Ascending aorta (tissue), 2 donors: ENCODE results near the gene ZNF778. TPM values are rescaled to one million over a fixed set of nuclear protein-coding genes. Genes with fewer than 3 reads are reported as not detected.
"Not testable (repeated sequence)": the region's sequence is repeated elsewhere in the genome, so short reads cannot be mapped to it uniquely, and the experiment has no call there.

Source experiments
- DNase-seq, 2 donors: peaks; one replicate each; pipeline ENCODE4 v3.0.0-alpha.2; 2019; ENCODE audit warnings: low spot score in 2 of 2
- H3K27ac ChIP-seq, 2 donors: fragments of 200-600 bp; sonication (generic); one replicate each; pipeline ENCODE4 v1.5.1; 2016 to 2017; ENCODE audit warnings: mild to moderate bottlenecking in 1 of 2
- H3K27me3 ChIP-seq: fragments of 200-600 bp; sonication (generic); one replicate; pipeline ENCODE4 v1.5.1; 2017
- H3K36me3 ChIP-seq, 2 donors: fragments of 200-600 bp; sonication (generic); one replicate each; pipeline ENCODE4 v1.5.1; 2016
- H3K4me1 ChIP-seq, 2 donors: fragments of 200-600 bp; sonication (generic); one replicate each; pipeline ENCODE4 v1.5.1; 2016 to 2017; ENCODE audit warnings: mild to moderate bottlenecking in 1 of 2
- H3K4me3 ChIP-seq, 2 donors: fragments of 200-600 bp; sonication (generic); one replicate each; pipeline ENCODE4 v1.5.1; 2016 to 2017; ENCODE audit warnings: mild to moderate bottlenecking in 1 of 2
- H3K9me3 ChIP-seq, 2 donors: fragments of 200-600 bp; sonication (generic); one replicate each; pipeline ENCODE4 v1.5.1; 2016
- intact Hi-C: fragments of 100-400 bp; cut with DNase I; formaldehyde crosslinking; loops from one replicate; pipeline ENCODE4 v1.15.1; 2023
- total RNA-seq: library from RNA; depleted of rRNA; stranded (reverse); fragments of >200 nt; gene quantifications from one replicate; pipeline ENCODE4 v1.1.0, GENCODE V29; 2016
- TF ChIP-seq, protein P1 (sequence below), 3 experiments: fragments of 200-600 bp in 2 of 3; fragments of 450-650 bp in 1 of 3; sonication (generic) in 2 of 3; IDR thresholded peaks; one replicate each; pipeline ENCODE4 v1.5.1; 2016 to 2019; ENCODE audit warnings: antibody characterized with exemption in 3 of 3, mild to moderate bottlenecking in 1 of 3, moderate library complexity in 1 of 3

The ZNF778 gene
- total RNA-seq, 1 donor from 2014 or later = 1.5 TPM

DNA sequence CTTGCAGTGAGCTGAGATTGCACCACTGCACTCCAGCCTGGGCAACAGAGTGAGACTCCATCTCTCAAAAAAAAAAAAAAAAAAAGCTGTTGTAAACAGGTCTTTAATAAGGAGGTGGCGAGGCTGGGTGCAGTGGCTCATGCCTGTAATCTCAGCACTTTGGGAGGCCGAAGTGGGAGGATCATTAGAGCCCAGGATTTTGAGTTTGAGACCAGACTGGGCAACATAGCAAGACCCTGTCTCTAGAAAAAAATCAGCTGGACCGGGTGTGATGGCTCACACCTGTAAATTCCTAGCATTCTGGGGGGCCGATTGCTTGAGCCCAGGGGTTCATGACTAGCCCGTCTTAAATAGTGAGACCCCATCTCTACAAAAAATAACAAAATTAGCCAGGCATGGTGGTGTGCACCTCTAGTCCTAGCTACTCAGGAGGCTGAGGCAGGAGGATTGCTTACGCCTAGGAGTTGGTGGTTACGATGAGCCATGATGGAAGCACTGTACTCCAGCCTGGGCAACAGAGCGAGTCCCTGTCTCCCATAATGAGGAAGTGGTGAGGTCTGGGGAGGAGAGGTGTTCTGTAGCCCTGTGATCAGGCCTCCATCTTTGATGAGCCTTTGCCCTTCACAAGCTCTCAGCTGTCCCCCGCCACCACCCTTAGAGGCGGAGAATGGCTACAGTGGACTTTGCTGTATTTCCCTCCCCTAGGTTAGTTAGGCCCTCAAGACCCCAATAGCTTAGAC lies 36.2 kb downstream of the ZNF778 start:
- Histone ChIP-seq H3K9me3 (no peaks in the 10 kb centered on the region), H3K4me3 (no peak overlapping the region), H3K36me3 (no peaks in the 10 kb centered on the region), H3K27me3 (no peaks in the 10 kb centered on the region), H3K27ac (no peak overlapping the region), H3K4me1 (peaks cover 3 to 5% of the 10 kb centered on the region in 2 donors)
- TF ChIP-seq, protein P1, sequence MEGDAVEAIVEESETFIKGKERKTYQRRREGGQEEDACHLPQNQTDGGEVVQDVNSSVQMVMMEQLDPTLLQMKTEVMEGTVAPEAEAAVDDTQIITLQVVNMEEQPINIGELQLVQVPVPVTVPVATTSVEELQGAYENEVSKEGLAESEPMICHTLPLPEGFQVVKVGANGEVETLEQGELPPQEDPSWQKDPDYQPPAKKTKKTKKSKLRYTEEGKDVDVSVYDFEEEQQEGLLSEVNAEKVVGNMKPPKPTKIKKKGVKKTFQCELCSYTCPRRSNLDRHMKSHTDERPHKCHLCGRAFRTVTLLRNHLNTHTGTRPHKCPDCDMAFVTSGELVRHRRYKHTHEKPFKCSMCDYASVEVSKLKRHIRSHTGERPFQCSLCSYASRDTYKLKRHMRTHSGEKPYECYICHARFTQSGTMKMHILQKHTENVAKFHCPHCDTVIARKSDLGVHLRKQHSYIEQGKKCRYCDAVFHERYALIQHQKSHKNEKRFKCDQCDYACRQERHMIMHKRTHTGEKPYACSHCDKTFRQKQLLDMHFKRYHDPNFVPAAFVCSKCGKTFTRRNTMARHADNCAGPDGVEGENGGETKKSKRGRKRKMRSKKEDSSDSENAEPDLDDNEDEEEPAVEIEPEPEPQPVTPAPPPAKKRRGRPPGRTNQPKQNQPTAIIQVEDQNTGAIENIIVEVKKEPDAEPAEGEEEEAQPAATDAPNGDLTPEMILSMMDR (IDR thresholded peaks at IDR 0.05) = no peak
- no peak for DNase-seq
- intact Hi-C loops = no loop called here

DNA sequence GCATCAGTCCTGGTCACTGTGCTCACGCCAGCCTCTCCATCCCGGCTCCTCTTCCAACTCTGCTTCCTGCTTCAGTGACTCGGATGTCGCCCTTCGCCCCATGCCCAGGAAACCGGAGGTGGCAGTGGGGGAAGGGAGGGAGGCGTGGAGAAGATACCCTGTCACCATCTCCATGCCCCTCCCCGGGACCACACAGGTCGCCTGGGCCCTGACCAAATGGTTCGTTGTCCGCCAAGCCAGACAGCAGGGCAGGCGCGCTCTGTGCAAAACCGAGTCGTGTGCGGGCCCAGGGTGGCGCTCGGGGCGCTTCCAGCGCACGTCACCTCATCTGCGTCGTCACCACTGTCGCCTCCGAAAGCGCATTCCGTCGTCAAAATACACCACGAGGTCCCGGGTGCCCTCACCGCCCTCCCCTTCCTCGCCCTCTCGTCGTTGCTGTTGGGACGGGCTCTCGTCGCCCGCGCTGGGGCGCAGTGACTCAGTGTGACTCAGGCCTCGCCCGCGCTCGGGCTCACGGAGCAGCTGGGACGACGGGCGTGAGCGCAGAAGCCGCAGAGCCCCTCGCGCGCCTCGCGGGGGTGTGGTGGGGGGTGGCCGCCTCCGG lies 39.2 kb downstream of the ZNF778 start:
- DNase-seq = peak in 1 of 2 donors; percentile 84
- Histone ChIP-seq H3K4me1 (peaks cover 3 to 5% of the 10 kb centered on the region in 2 donors), H3K9me3 (no peaks in the 10 kb centered on the region), H3K27ac (no peak overlapping the region), H3K27me3 (no peaks in the 10 kb centered on the region), H3K4me3 (peak overlapping the region; percentile 40 to 49), H3K36me3 (no peaks in the 10 kb centered on the region)
- intact Hi-C loops = no loop called here
- TF ChIP-seq, protein P1 (IDR thresholded peaks at IDR 0.05) = no peak

DNA sequence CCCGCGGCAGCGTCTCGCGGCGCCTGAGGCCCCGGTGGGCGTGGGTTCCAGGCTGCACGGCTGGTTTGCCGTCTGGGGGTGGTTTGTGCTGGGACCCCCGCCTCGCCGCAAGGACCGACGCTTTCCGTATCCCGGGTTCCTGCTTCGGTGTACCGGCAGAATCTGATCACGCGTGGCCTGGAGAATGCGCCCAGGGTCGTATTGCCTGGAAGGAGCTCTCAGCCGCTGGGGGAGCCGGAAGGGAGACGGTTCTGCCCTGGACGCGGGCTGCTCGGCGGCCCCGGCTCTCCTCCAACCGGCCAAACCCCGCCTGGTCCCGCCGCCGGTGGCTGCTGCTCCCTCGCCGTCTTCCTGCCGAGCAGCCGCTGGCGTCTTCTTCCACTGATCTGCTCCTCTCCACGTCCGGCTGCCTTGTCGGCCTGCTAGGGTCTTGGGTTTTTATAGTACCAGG lies 39.8 kb downstream of the ZNF778 start:
- no peak for DNase-seq
- intact Hi-C loops = no loop called here
- TF ChIP-seq, protein P1 (IDR thresholded peaks at IDR 0.05) = no peak
- Histone ChIP-seq H3K36me3 (no peaks in the 10 kb centered on the region), H3K4me3 (peak overlapping the region; percentile 40 to 49), H3K9me3 (peaks cover 0 to 1% of the 10 kb centered on the region in 2 donors), H3K27me3 (no peaks in the 10 kb centered on the region), H3K27ac (no peak overlapping the region), H3K4me1 (peaks cover 3 to 5% of the 10 kb centered on the region in 2 donors)

DNA sequence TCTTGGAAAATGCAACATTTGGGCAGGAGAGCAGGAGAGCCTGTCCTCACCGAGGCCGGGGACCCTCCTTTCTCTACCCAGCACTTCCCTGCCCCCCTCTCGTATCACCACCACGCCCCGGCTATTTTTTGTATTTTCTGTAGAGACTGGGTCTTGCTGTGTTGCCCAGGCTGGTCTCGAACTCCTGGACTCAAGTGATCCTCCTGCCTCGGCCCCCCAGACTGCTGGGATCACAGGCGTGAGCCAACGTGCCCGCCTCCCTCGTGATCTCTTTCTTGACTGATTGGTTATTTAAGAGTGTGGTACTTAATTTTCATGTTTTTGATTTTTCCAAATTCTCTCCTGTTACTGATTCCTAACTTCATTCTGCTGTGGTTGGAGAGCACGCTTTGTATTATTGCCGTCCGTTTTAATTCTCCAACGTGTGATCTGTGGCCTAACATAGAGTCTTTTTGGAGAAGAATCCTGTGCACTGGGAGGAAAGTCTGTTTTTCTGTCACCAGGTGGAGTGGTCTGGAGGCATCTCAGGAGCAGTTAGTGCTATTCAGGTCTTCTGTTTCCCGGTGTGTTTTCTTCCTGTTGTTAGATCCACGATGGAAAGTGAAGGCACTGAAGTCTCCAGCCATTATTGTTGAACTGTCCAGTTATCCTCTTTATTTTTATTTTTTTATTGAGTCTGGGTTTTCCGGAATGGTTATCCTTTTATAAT lies 40.4 kb downstream of the ZNF778 start:
- Histone ChIP-seq H3K4me3 (peak overlapping the region; percentile 40 to 49), H3K27me3 (no peaks in the 10 kb centered on the region), H3K36me3 (no peaks in the 10 kb centered on the region), H3K4me1 (peaks cover 3 to 5% of the 10 kb centered on the region in 2 donors), H3K27ac (no peak overlapping the region), H3K9me3 (peaks cover 1 to 7% of the 10 kb centered on the region in 2 donors)
- TF ChIP-seq, protein P1 (IDR thresholded peaks at IDR 0.05) = no peak
- intact Hi-C loops = no loop called here
- no peak for DNase-seq

DNA sequence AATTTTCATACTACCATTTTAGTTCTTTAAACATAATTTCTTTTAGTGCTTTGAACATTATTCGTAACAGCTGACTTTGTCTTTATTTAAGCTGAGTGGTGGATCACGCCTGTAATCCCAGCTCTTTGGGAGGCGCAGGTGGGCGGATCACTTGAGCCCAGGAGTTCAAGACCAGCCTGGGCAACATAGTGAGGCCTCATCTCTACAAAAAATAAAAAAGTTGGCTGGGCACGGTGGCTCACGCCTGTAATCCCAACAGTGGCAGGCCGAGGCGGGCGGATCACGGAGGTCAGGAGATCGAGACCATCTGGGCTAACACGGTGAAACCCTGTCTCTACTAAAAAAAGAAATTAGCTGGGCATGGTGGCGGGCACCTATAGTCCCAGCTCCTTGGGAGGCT lies 42.4 kb downstream of the ZNF778 start:
- DNase-seq, H3K36me3 ChIP-seq, H3K9me3 ChIP-seq, H3K4me3 ChIP-seq, H3K27me3 ChIP-seq, H3K27ac ChIP-seq, H3K4me1 ChIP-seq, intact Hi-C loops: not testable (repeated sequence)
